Activated B cell treated with CpG ODN at 0.5 μM for 24 hours (primary cell): ENCODE data around the gene TRPM6. TPM values are rescaled to one million over a fixed set of nuclear protein-coding genes. Genes with fewer than 3 reads are reported as not detected.

Experiments
- ATAC-seq: fragments of 200-7000 bp; cut with Tn5 transposase; one replicate; pipeline ENCODE4 v1.10.0; 2021; ENCODE audit warnings: low read depth, mild to moderate bottlenecking, moderate library complexity
- CTCF ChIA-PET: fragments of 350-600 bp; sonication (Branson Sonifier 250); formaldehyde crosslinking; loops from one replicate; lab custom pipeline; 2021; ENCODE audit warnings: antibody characterized with exemption; lab: Charles Lee
- POLR2A ChIA-PET: fragments of 350-600 bp; sonication (Branson Sonifier 250); formaldehyde crosslinking; loops from one replicate; lab custom pipeline; 2021; ENCODE audit warnings: antibody characterized with exemption; lab: Charles Lee
- DNase-seq: peaks from one replicate; pipeline ENCODE4 v3.0.0; 2022
- H3K27ac Mint-ChIP-seq: one replicate; pipeline ENCODE4 v1.8.0; 2020; ENCODE audit warnings: mixed read lengths
- H3K27me3 Mint-ChIP-seq: one replicate; pipeline ENCODE4 v1.8.0; 2021; ENCODE audit warnings: mixed read lengths
- H3K36me3 Mint-ChIP-seq: one replicate; pipeline ENCODE4 v1.8.0; 2021; ENCODE audit warnings: low read depth, mixed read lengths
- H3K4me1 Mint-ChIP-seq: one replicate; pipeline ENCODE4 v1.8.0; 2021; ENCODE audit warnings: mixed read lengths
- H3K4me3 Mint-ChIP-seq: one replicate; pipeline ENCODE4 v1.8.0; 2020; ENCODE audit warnings: mild to moderate bottlenecking, mixed read lengths
- H3K9me3 Mint-ChIP-seq: one replicate; pipeline ENCODE4 v1.8.0; 2020; ENCODE audit warnings: mixed read lengths
- CTCF ChIP-seq: fragments of 200-600 bp; IDR thresholded peaks from one replicate; pipeline ENCODE4 v1.8.0; 2022; ENCODE audit warnings: antibody characterized with exemption, mild to moderate bottlenecking
- intact Hi-C: fragments of 100-400 bp; cut with micrococcal nuclease; formaldehyde crosslinking; loops from one replicate; pipeline ENCODE4 v1.15.1; 2024
- total RNA-seq: library from RNA; stranded (reverse); gene quantifications from 2 replicates; pipeline ENCODE4 v1.2.3, GENCODE V29; 2022

TRPM6 gene
- total RNA-seq, 1 donor from 2014 or later, result not detected

DNA sequence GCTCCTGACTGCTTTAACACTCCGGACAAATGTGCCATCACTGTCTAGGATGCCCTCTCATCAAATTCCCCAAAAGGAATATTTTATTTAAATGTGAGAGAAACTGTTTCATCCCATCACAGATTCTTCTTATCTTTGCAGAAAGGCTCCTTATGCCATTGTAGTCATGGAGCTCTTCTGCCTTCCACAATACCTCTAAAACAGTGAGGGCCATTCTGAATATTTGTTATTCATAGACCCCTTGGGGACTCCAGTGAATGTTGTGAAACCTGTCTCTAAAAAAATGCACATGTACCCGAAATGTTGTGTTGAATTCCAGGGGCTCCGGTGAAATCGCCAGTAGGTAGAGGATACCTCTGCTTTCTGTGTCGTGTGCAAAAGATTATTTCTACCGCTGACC is 213.6 kb downstream of the TRPM6 start:
- CTCF ChIA-PET, result no interaction called here
- intact Hi-C loops, result no loop called here
- H3K27me3 Mint-ChIP-seq, result no peaks in the 10 kb centered on the region
- no peak for TF ChIP-seq CTCF
- H3K9me3 Mint-ChIP-seq, result no peaks in the 10 kb centered on the region
- no peaks in the 10 kb centered on the region for H3K4me1 Mint-ChIP-seq
- H3K36me3 Mint-ChIP-seq, result no peaks in the 10 kb centered on the region
- POLR2A ChIA-PET, result no interaction called here
- no peak overlapping the region for H3K27ac Mint-ChIP-seq
- ATAC-seq (no peak), DNase-seq (no peak)
- H3K4me3 Mint-ChIP-seq, result no peak overlapping the region

Other genes with a start within 250 kb of the TRPM6 start
- gene C9orf40, start 65.0 kb upstream of the TRPM6 start, total RNA-seq, result 4.6 and 5.7 TPM in 2 replicates
- 15.7 and 19.4 TPM in 2 replicates for gene CARNMT1, start 140.4 kb upstream of the TRPM6 start, total RNA-seq
- 6.5 and 8.8 TPM in 2 replicates for gene NMRK1, start 200.2 kb upstream of the TRPM6 start, total RNA-seq
- gene OSTF1, start 200.6 kb upstream of the TRPM6 start, total RNA-seq, result 59.7 and 60.1 TPM in 2 replicates